Hematopoietic multipotent progenitor cell (in vitro differentiated cells): ENCODE results near the gene STK24. TPM values are rescaled to one million over a fixed set of nuclear protein-coding genes. Genes with fewer than 3 reads are reported as not detected.
"Not testable (repeated sequence)": the region's sequence is repeated elsewhere in the genome, so short reads cannot be mapped to it uniquely, and the experiment has no call there.

Source experiments
- DNase-seq, 3 donors: peaks; one replicate each; pipeline ENCODE4 v3.0.0-alpha.2; 2011 to 2015; ENCODE audit warnings: low read depth in 2 of 3, low spot score in 2 of 3
- total RNA-seq: library from RNA; depleted of rRNA; stranded (reverse); fragments of >200 nt; gene quantifications from one replicate; pipeline ENCODE4 v1.2.3, GENCODE V29; 2012

Gene STK24
- total RNA-seq, 1 donor, result 24.8 TPM

- DNase-seq, result no peak
Measured at GRCh38 chr13:98584668-98585397, 7.9 kb upstream of the STK24 start.

GRCh38 chr13:98582947-98583346 lies 6.0 kb upstream of the STK24 start:
- DNase-seq, result no peak

- no peak for DNase-seq
Measured at GRCh38 chr13:98581971-98582702, 5.2 kb upstream of the STK24 start.

GRCh38 chr13:98581381-98581780 lies 4.5 kb upstream of the STK24 start:
- no peak for DNase-seq

- no peak for DNase-seq
Measured at GRCh38 chr13:98580420-98580819, 3.5 kb upstream of the STK24 start.

GRCh38 chr13:98577836-98578285 lies 954 bp upstream of the STK24 start:
- no peak for DNase-seq

GRCh38 chr13:98576200-98576945 lies 534 bp downstream of the STK24 start:
- peak in 1 of 3 donors; percentile 34 for DNase-seq

- no peak for DNase-seq
Measured at GRCh38 chr13:98575904-98576199, 1.1 kb downstream of the STK24 start.

- DNase-seq, result no peak
Measured at GRCh38 chr13:98575009-98575903, 1.7 kb downstream of the STK24 start.

- DNase-seq, result no peak
Measured at GRCh38 chr13:98571955-98572662, 4.8 kb downstream of the STK24 start.

GRCh38 chr13:98570929-98571372 lies 6.0 kb downstream of the STK24 start:
- peak in 1 of 3 donors; percentile 21 for DNase-seq

- DNase-seq, result not testable (repeated sequence)
Measured at GRCh38 chr13:98569494-98570367, 7.2 kb downstream of the STK24 start.

- no peak for DNase-seq
Measured at GRCh38 chr13:98568918-98569317, 8.0 kb downstream of the STK24 start.

- no peak for DNase-seq
Measured at GRCh38 chr13:98567140-98567539, 9.8 kb downstream of the STK24 start.

GRCh38 chr13:98565726-98566565 lies 11.0 kb downstream of the STK24 start:
- DNase-seq, result peak in 1 of 3 donors; percentile 62

- DNase-seq, result no peak
Measured at GRCh38 chr13:98564204-98564603, 12.7 kb downstream of the STK24 start.

GRCh38 chr13:98563071-98563470 lies 13.8 kb downstream of the STK24 start:
- peak in 1 of 3 donors; percentile 35 for DNase-seq

GRCh38 chr13:98559169-98559568 lies 17.7 kb downstream of the STK24 start:
- DNase-seq, result no peak
